ENCODE results near the gene SF3B1. TPM values are rescaled to one million over a fixed set of nuclear protein-coding genes. Genes with fewer than 3 reads are reported as not detected.
A peak's percentile ranks its signal among the peaks of the same experiment; 100 is the strongest.

The SF3B1 gene
- total and polyA plus RNA-seq, 2 of the 13 experiments (the other 11 are each of a cell fraction or from before 2014, with no cell fraction given) = 387 to 750 TPM

GRCh38 chr2:197434541-197435513 lies at the start of gene SF3B1 (continued):
- TF ChIP-seq ZNF609 (CRISPR knock-in tag; IDR thresholded peaks at IDR 0.05; ENCODE audit: borderline replicate concordance) (peak; percentile 17), REPIN1 (CRISPR knock-in tag; IDR thresholded peaks at IDR 0.05; ENCODE audit: borderline replicate concordance, low read depth) (peak; percentile 60; the same call in 1 of the 2 replicates), NFE2L1 (CRISPR knock-in tag; IDR thresholded peaks at IDR 0.05; ENCODE audit: borderline replicate concordance) (no peak), FOXK1 (CRISPR knock-in tag; IDR thresholded peaks at IDR 0.05; ENCODE audit: borderline replicate concordance, low read depth) (peak; percentile 78), JUNB (CRISPR knock-in tag; IDR thresholded peaks at IDR 0.05; ENCODE audit: borderline replicate concordance) (no peak), TP53 (CRISPR knock-in tag; conservative IDR thresholded peaks at IDR 0.05) (no peak), ZNF44 (CRISPR knock-in tag; IDR thresholded peaks at IDR 0.05) (peak; percentile 43; the same call in 1 of the 2 replicates), GMEB2 (CRISPR knock-in tag; IDR thresholded peaks at IDR 0.05; ENCODE audit: low read depth) (no peak), DR1 (CRISPR knock-in tag; IDR thresholded peaks at IDR 0.05) (peak; percentile 100), ZNF264 (CRISPR knock-in tag; IDR thresholded peaks at IDR 0.05) (peak; percentile 8; the same call in 1 of the 2 replicates), ZBTB44 (CRISPR knock-in tag; IDR thresholded peaks at IDR 0.05) (peak; percentile 21; the same call in 1 of the 2 replicates), ZNF749 (CRISPR knock-in tag; IDR thresholded peaks at IDR 0.05; ENCODE audit: borderline replicate concordance) (peak; percentile 84; the same call in 1 of the 2 replicates), KAT2B (IDR thresholded peaks at IDR 0.05; ENCODE audit: borderline replicate concordance, low read depth, low read length) (no peak)
